ENCODE results near the gene RGMA. TPM values are rescaled to one million over a fixed set of nuclear protein-coding genes. Genes with fewer than 3 reads are reported as not detected.

The RGMA gene
- polyA plus RNA-seq, 1 donor from 2014 or later = 9.5 TPM

DNA sequence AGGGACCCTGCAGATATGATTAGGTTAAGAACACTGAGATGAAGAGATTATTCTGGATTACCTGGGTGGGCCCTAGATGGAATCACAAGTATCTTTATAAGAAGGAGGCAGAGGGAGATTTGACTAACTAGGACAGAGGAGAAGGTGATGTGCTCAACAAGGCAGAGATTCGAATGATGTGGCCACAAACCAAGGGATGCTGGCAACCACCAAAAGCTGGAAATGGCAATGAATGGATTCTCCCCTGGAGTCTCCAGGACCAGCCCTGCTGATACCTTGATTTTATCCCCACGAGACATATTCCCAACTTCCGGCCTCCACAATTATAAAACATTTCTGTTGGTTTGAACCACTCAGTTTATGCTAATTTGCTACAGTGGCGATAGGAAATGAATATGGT, 42.9 kb downstream of the RGMA start:
- peaks cover 15% of the 10 kb centered on the region for H3K36me3 ChIP-seq (ENCODE audit: insufficient read depth, low read length)
- H3K9ac ChIP-seq (ENCODE audit: low read length) = no peak overlapping the region
- peaks cover 3% of the 10 kb centered on the region for H3K79me2 ChIP-seq (replicated peaks; ENCODE audit: insufficient read depth, low read length)
- no peaks in the 10 kb centered on the region for H3K9me2 ChIP-seq (ENCODE audit: insufficient read depth, low read length)
- no peaks in the 10 kb centered on the region for H3F3A ChIP-seq (ENCODE audit: insufficient read depth, low read length, poor library complexity, severe bottlenecking)
- no peak overlapping the region for H3K27ac ChIP-seq (ENCODE audit: low read length)
- H3K4me2 ChIP-seq (ENCODE audit: low read length) = no peak overlapping the region
- no peak overlapping the region for H2AFZ ChIP-seq (ENCODE audit: low read depth, low read length)
- H3K4me3 ChIP-seq (ENCODE audit: low read length) = no peak overlapping the region
- no peaks in the 10 kb centered on the region for H3K27me3 ChIP-seq (ENCODE audit: insufficient read depth, low read depth, low read length)
- no peaks in the 10 kb centered on the region for H4K20me1 ChIP-seq (ENCODE audit: insufficient read depth)
- H3K9me3 ChIP-seq (ENCODE audit: low read length) = no peaks in the 10 kb centered on the region
- TF ChIP-seq REST (IDR thresholded peaks at IDR 0.05; ENCODE audit: borderline replicate concordance) (no peak), EP300 (conservative IDR thresholded peaks at IDR 0.05; ENCODE audit: poor library complexity, severe bottlenecking) (no peak), EZH2 (IDR thresholded peaks at IDR 0.05; ENCODE audit: borderline replicate concordance, insufficient read depth, low read length, poor library complexity, severe bottlenecking) (no peak), SMC3 (conservative IDR thresholded peaks at IDR 0.05; ENCODE audit: poor library complexity) (no peak), POLR2AphosphoS5 (IDR thresholded peaks at IDR 0.05) (no peak), RAD21 (conservative IDR thresholded peaks at IDR 0.05) (no peak), MXI1 (conservative IDR thresholded peaks at IDR 0.05; ENCODE audit: poor library complexity, severe bottlenecking) (no peak)
- TF ChIP-seq, protein P1, sequence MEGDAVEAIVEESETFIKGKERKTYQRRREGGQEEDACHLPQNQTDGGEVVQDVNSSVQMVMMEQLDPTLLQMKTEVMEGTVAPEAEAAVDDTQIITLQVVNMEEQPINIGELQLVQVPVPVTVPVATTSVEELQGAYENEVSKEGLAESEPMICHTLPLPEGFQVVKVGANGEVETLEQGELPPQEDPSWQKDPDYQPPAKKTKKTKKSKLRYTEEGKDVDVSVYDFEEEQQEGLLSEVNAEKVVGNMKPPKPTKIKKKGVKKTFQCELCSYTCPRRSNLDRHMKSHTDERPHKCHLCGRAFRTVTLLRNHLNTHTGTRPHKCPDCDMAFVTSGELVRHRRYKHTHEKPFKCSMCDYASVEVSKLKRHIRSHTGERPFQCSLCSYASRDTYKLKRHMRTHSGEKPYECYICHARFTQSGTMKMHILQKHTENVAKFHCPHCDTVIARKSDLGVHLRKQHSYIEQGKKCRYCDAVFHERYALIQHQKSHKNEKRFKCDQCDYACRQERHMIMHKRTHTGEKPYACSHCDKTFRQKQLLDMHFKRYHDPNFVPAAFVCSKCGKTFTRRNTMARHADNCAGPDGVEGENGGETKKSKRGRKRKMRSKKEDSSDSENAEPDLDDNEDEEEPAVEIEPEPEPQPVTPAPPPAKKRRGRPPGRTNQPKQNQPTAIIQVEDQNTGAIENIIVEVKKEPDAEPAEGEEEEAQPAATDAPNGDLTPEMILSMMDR (IDR thresholded peaks at IDR 0.05; ENCODE audit: poor library complexity, severe bottlenecking) = no peak

DNA sequence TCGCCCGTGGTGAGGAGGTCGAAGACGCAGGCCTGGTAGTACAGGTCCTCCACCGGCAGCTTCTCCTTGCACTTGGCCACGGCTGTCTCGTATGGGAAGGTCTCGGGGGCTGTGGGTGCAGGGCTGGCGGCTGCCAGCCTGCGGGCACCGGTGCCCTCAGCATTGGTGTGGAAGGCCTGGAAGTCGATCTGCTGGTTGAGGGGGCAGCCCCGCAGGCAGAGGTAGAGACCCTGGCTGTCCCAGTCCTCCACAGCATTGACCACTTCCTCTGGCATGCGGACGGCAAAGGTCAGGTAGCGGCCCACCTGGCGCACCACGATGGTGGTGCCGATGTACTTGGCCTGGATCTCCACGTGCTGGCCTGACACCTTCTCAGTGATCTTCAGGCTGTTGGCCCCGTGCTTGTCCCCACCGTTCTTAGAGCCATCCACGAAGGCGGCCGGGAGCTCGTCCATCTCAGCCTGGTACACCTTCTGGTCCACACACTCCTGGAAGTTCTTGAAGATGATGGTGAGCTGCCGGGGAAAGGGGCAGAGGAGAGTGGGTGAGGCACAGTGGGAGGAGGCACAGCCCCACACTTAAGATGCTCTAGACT, 43.7 kb downstream of the RGMA start:
- peaks cover 15% of the 10 kb centered on the region for H3K36me3 ChIP-seq (ENCODE audit: insufficient read depth, low read length)
- H3F3A ChIP-seq (ENCODE audit: insufficient read depth, low read length, poor library complexity, severe bottlenecking) = no peaks in the 10 kb centered on the region
- TF ChIP-seq REST (IDR thresholded peaks at IDR 0.05; ENCODE audit: borderline replicate concordance) (no peak), MXI1 (conservative IDR thresholded peaks at IDR 0.05; ENCODE audit: poor library complexity, severe bottlenecking) (no peak), SMC3 (conservative IDR thresholded peaks at IDR 0.05; ENCODE audit: poor library complexity) (no peak), TAF1 (IDR thresholded peaks at IDR 0.05; ENCODE audit: low read depth) (no peak), RAD21 (conservative IDR thresholded peaks at IDR 0.05) (no peak), EZH2 (IDR thresholded peaks at IDR 0.05; ENCODE audit: borderline replicate concordance, insufficient read depth, low read length, poor library complexity, severe bottlenecking) (no peak), POLR2AphosphoS5 (IDR thresholded peaks at IDR 0.05) (no peak), EP300 (conservative IDR thresholded peaks at IDR 0.05; ENCODE audit: poor library complexity, severe bottlenecking) (no peak)
- TF ChIP-seq, protein P1 (IDR thresholded peaks at IDR 0.05; ENCODE audit: poor library complexity, severe bottlenecking) = no peak
- no peaks in the 10 kb centered on the region for H3K27me3 ChIP-seq (ENCODE audit: insufficient read depth, low read depth, low read length)
- H4K20me1 ChIP-seq (ENCODE audit: insufficient read depth) = no peaks in the 10 kb centered on the region
- no peak overlapping the region for H2AFZ ChIP-seq (ENCODE audit: low read depth, low read length)
- no peaks in the 10 kb centered on the region for H3K9me3 ChIP-seq (ENCODE audit: low read length)
- H3K27ac ChIP-seq (ENCODE audit: low read length) = no peak overlapping the region
- H3K9me2 ChIP-seq (ENCODE audit: insufficient read depth, low read length) = no peaks in the 10 kb centered on the region
- no peak overlapping the region for H3K9ac ChIP-seq (ENCODE audit: low read length)
- no peak overlapping the region for H3K4me2 ChIP-seq (ENCODE audit: low read length)
- H3K4me3 ChIP-seq (ENCODE audit: low read length) = no peak overlapping the region
- peaks cover 3% of the 10 kb centered on the region for H3K79me2 ChIP-seq (replicated peaks; ENCODE audit: insufficient read depth, low read length)

Measured in neural cell (in vitro differentiated cells).